GM19193 (cell line): ENCODE results near the gene IL15RA.

Experiments
- POLR2A ChIP-seq: IDR thresholded peaks from 4 replicates; pipeline ENCODE4 v1.6.1; 2011; ENCODE audit not compliant: insufficient read depth, insufficient read length; ENCODE audit errors: extremely low read depth

Gene IL15RA

DNA sequence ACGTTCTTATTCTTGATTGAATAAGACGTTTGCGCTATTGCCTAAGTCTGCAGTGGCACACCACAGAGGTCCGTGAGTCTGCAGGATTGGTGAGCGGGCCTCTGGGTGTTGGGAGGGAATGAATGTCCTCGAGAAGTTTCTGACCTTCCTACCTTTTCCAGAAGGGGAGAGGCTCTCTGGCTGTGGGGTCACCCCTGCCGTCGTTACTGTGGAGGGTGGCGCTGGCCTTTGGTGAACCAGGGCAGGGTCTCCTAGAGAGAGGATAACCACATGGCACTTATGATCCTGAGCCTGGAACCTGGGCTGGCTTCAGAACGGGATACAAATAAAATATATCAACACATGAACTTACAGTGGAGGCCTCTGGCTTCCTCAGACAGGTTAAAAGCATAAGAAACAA is 13.8 kb downstream of the IL15RA start:
- no peak for TF ChIP-seq POLR2A

DNA sequence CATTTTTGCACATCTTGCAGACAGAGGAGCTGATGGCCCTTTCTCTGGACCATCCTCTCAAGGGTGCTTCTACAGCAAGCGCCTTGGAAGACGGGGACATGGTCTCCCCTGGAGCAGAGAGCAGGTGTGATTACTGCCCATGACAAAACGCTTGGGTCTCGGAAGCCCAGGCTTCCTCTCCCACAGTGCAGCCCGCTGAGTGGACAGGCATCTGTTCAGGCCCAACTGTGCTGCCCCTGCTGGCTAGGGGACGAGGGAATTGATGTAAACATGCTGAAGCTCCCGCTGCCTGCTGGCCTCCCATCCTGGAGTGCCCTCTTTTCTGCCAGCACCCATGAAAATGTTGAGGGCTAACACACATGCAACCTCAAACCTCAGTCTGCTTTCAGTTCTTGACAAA is 14.3 kb downstream of the IL15RA start:
- no peak for TF ChIP-seq POLR2A

- TF ChIP-seq POLR2A = no peak
These were observed 15.8 kb downstream of the IL15RA start for GRCh38 chr10:5961405-5962100.

DNA sequence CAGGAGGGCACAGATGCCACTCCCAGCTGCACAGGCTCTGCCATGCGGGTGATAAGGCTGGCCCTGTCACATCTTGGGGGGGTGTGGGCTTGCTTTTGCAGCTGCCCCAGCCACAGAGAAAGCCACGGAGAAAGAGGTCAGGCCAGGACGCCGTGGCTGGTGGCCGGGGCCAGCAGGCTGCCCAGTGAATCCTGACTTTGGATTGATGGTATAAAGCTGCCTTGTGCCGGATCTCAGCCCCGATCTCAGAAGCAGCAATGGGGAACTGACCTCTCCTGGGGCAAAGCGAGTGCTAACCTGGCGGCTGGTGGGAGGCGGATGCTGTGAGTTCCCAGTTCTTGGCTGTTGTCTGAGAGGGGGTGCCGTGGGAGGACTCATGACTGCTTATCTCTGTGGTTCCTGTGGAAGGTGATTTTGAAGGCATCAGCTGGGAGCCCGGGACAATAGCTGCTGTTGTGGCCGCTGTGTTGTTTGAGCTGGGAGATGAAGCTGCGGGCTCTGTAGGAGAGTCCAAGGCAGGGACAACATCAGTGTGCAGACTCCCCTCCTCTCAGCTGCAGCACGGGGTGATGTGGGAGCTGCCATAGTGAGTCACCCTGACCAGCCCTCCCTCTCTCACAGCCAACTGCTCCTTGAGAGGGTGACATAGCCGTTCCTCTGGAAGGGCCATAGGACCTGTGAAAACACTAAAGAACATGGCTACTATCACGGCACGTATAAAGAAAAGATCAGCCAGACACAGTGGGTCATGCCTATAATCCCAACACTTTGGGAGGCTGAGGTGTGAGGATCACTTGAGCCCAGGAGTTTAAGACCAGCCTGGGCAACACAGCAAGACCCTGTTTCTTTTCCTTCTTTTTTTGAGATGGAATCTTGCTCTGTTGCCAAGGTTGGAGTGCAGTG is 17.0 kb downstream of the IL15RA start:
- no peak for TF ChIP-seq POLR2A

GRCh38 chr10:5959581-5960069 is 17.7 kb downstream of the IL15RA start:
- TF ChIP-seq POLR2A = no peak

DNA sequence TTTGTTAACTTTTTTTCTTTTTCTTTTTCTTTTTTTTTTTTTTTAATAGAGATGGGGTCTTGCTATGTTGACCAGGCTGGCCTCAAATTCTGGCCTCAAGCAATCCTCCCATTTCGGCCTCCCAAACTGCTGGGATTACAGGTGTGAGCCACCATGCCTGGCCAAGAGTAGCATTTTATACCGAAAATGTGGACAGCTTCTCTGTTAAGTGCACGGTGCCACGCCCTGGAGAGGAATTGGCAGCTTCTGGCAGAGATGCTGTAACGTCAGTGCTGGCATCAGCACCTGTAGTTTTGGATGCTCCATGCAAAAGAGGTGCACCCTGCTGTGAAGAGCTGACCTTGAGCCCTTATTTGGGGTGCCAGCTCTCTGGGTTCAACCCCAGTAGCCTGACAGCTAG is 18.2 kb downstream of the IL15RA start:
- TF ChIP-seq POLR2A = no peak

- TF ChIP-seq POLR2A = no peak
These were observed 18.7 kb downstream of the IL15RA start for GRCh38 chr10:5958675-5959074.

- TF ChIP-seq POLR2A = no peak
These were observed 19.3 kb downstream of the IL15RA start for GRCh38 chr10:5958077-5958476.

DNA sequence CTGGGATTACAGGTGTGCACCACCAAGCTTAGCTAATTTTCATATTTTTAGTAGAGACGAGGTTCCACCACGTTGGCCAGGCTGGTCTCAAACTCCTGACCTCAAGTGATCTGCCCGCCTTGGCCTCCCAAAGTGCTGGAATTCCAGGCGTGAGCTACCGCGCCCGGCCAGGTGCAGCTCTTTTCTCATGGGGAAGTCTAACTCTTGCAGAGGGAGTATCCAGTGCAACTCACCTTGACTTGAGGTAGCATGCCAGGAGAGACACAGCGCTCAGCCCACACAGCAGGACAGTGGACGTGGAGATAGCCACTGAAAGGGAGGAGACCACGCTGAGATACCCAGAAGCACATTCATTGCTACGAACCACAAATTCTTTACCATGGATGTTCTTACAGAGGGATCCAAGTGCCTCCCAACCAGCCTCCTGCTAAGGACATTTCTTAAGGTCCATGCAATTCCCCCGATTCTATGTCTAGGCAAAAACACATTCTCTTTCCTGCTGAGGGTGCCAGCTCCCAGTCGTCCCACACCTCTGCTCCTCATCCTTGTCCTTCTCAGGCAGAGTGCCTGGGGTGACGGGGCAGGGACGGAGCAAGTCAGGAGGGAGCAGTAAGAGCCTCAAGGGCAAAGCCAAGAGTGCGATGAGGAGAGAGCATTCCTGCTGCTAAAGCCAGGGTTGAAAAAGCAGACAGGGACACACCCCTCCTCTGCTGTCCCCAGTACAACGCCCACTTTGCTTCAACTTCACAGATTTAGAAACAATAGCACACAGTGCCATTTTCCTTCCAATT is 21.0 kb downstream of the IL15RA start:
- TF ChIP-seq POLR2A = no peak

DNA sequence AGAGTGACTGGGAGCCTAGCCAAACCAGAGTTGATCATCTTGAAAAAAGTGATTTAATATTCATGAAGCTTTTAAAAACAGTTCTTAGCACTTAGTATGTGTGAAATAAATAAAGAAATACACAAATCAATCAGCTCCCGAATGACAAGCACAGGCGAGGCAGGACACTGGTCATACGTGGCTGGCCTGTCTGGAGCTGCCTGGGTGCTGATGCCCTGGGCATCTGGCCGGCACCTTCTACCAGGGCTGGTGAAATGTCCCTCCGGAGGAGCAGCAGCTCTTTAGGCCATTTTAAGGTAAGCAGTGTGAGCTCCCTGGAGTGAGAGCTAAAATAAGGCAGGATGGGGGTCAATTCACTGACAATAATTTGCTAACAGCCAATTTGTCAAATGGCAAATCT is 23.7 kb downstream of the IL15RA start:
- TF ChIP-seq POLR2A = no peak

- TF ChIP-seq POLR2A = no peak
These were observed 24.5 kb downstream of the IL15RA start for GRCh38 chr10:5952731-5953385.

GRCh38 chr10:5951721-5952407 is 25.5 kb downstream of the IL15RA start:
- no peak for TF ChIP-seq POLR2A

DNA sequence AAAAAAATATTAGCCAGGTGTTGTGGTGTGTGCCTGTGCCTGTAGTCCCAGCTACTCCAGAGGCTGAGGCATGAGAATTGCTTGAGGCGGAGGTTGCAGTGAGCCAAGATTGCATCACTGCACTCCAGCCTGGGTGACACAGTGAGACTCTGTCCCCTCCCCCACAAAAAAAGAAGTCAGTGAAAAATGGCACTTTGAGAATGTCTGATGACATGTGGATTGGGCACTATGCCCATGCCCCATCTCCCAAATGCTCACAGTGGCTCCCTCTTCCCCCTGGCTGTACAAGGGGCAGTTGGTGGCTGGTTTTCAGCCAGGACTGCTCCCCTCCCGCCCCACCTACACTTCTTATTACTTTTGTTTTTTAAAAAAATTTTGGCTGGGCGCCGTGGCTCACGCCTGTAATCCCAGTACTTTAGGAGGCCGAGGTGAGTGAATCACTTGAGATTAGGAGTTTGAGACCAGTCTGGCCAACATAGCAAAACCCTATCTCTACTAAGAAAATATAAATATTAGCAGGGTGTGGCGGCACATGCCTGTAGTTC is 26.1 kb downstream of the IL15RA start:
- TF ChIP-seq POLR2A = no peak

- no peak for TF ChIP-seq POLR2A
These were observed 28.2 kb downstream of the IL15RA start for GRCh38 chr10:5949009-5949759.

GRCh38 chr10:5948208-5948585 is 29.1 kb downstream of the IL15RA start:
- TF ChIP-seq POLR2A = no peak
